H9 (cell line): Measurements from ENCODE around the gene GPC3. TPM values are rescaled to one million over a fixed set of nuclear protein-coding genes. Genes with fewer than 3 reads are reported as not detected.

Experiments
- DNase-seq: peaks from one replicate; pipeline ENCODE4 v3.0.0-alpha.2; 2017
- H2AFZ ChIP-seq: one replicate; pipeline ENCODE4 v1.6.1; 2013; ENCODE audit warnings: mild to moderate bottlenecking, low read length, control low read depth, moderate library complexity
- H2AK5ac ChIP-seq: 2 replicates; pipeline ENCODE4 v1.6.1; 2013; ENCODE audit warnings: low read length, control low read depth, mixed read lengths; ENCODE audit not compliant: insufficient read length
- H2BK120ac ChIP-seq: one replicate; pipeline ENCODE4 v1.6.1; 2013; ENCODE audit warnings: low read depth, mild to moderate bottlenecking, low read length, control low read depth, inconsistent platforms; ENCODE audit not compliant: poor library complexity, severe bottlenecking
- H2BK12ac ChIP-seq: 2 replicates; pipeline ENCODE4 v1.6.1; 2013; ENCODE audit warnings: low read length, control low read depth, mixed read lengths, low read depth; ENCODE audit not compliant: insufficient read length
- H2BK15ac ChIP-seq: 2 replicates; pipeline ENCODE4 v1.6.1; 2013; ENCODE audit warnings: low read depth, low read length, control low read depth
- H2BK20ac ChIP-seq: one replicate; pipeline ENCODE4 v1.6.1; 2013; ENCODE audit warnings: low read depth, mild to moderate bottlenecking, low read length, control low read depth, inconsistent platforms; ENCODE audit not compliant: poor library complexity, severe bottlenecking
- H2BK5ac ChIP-seq: 2 replicates; pipeline ENCODE4 v1.6.1; 2013; ENCODE audit warnings: low read length, control low read depth, mixed read lengths; ENCODE audit not compliant: insufficient read length
- H3K14ac ChIP-seq: 2 replicates; pipeline ENCODE4 v1.6.1; 2013; ENCODE audit warnings: low read length, control low read depth; ENCODE audit not compliant: insufficient read depth
- H3K18ac ChIP-seq: 2 replicates; pipeline ENCODE4 v1.6.1; 2013; ENCODE audit warnings: low read depth, mild to moderate bottlenecking, mixed read lengths, low read length, control low read depth; ENCODE audit not compliant: insufficient read length
- H3K23ac ChIP-seq: 2 replicates; pipeline ENCODE4 v1.6.1; 2013; ENCODE audit warnings: low read length, control low read depth, mixed read lengths, low read depth; ENCODE audit not compliant: insufficient read length
- H3K23me2 ChIP-seq: 2 replicates; pipeline ENCODE4 v1.6.1; 2013; ENCODE audit warnings: low read depth, mild to moderate bottlenecking, mixed read lengths, low read length, control low read depth; ENCODE audit not compliant: insufficient read length, poor library complexity, severe bottlenecking
- H3K27ac ChIP-seq: 2 replicates; pipeline ENCODE4 v1.5.1; 2013; ENCODE audit warnings: low read length, control low read depth, mixed read lengths, low read depth; ENCODE audit not compliant: insufficient read length
- H3K27me3 ChIP-seq: 2 replicates; pipeline ENCODE4 v1.6.1; 2013; ENCODE audit warnings: low read length, control low read depth, inconsistent platforms; ENCODE audit not compliant: insufficient read depth
- H3K4ac ChIP-seq: 2 replicates; pipeline ENCODE4 v1.6.1; 2013; ENCODE audit warnings: low read depth, mild to moderate bottlenecking, control low read depth, inconsistent platforms, low read length, moderate library complexity
- H3K4me1 ChIP-seq: 2 replicates; pipeline ENCODE4 v1.6.1; 2013; ENCODE audit warnings: low read length, control low read depth, inconsistent platforms; ENCODE audit not compliant: insufficient read depth
- H3K4me2 ChIP-seq: 2 replicates; pipeline ENCODE4 v1.6.1; 2013; ENCODE audit warnings: low read length, control low read depth, mixed read lengths; ENCODE audit not compliant: insufficient read length, insufficient read depth
- H3K56ac ChIP-seq: 2 replicates; pipeline ENCODE4 v1.6.1; 2013; ENCODE audit warnings: low read depth, mild to moderate bottlenecking, mixed read lengths, low read length, control low read depth; ENCODE audit not compliant: insufficient read length
- H3K79me1 ChIP-seq: 2 replicates; pipeline ENCODE4 v1.6.1; 2013; ENCODE audit warnings: low read depth, mild to moderate bottlenecking, moderate library complexity, low read length, control low read depth, inconsistent platforms; ENCODE audit not compliant: insufficient read depth, poor library complexity, severe bottlenecking
- H3K79me2 ChIP-seq: 2 replicates; pipeline ENCODE4 v1.6.1; 2013; ENCODE audit warnings: low read length, control low read depth, inconsistent platforms; ENCODE audit not compliant: insufficient read depth
- H3K9ac ChIP-seq: 2 replicates; pipeline ENCODE4 v1.6.1; 2013; ENCODE audit warnings: low read length, control low read depth, mixed read lengths; ENCODE audit not compliant: insufficient read length; ENCODE audit errors: extremely low read depth
- H3K9me3 ChIP-seq: one replicate; pipeline ENCODE4 v1.6.1; 2013; ENCODE audit warnings: low read depth, low read length, inconsistent platforms; ENCODE audit not compliant: control insufficient read depth
- H3T11ph ChIP-seq: one replicate; pipeline ENCODE4 v1.6.1; 2013; ENCODE audit warnings: mild to moderate bottlenecking, low read length, control low read depth, inconsistent platforms
- H4K20me1 ChIP-seq: one replicate; pipeline ENCODE4 v1.6.1; 2013; ENCODE audit not compliant: control insufficient read depth, insufficient read length, insufficient read depth
- H4K5ac ChIP-seq: 2 replicates; pipeline ENCODE4 v1.6.1; 2013; ENCODE audit warnings: low read depth, mild to moderate bottlenecking, mixed read lengths, low read length, control low read depth; ENCODE audit not compliant: insufficient read length
- H4K8ac ChIP-seq: replicated peaks from 2 replicates; pipeline ENCODE4 v1.6.1; 2013; ENCODE audit warnings: low read length, control low read depth, mixed read lengths, low read depth; ENCODE audit not compliant: insufficient read length
- H4K91ac ChIP-seq: 2 replicates; pipeline ENCODE4 v1.6.1; 2013; ENCODE audit warnings: low read depth, mild to moderate bottlenecking, moderate library complexity, mixed read lengths, low read length, control low read depth; ENCODE audit not compliant: insufficient read length
- H3K27ac Mint-ChIP-seq, 3 experiments: 2 replicates in 2 of 3; 3 replicates in 1 of 3; pipeline ENCODE4 v1.8.0; 2020 to 2021; ENCODE audit warnings: mixed read lengths in 3 of 3, mild to moderate bottlenecking in 1 of 3, moderate library complexity in 1 of 3
- H3K27me3 Mint-ChIP-seq: 2 replicates; pipeline ENCODE4 v1.8.0; 2021; ENCODE audit warnings: low read depth, mild to moderate bottlenecking, moderate library complexity, mixed read lengths
- H3K36me3 Mint-ChIP-seq, 3 experiments: 2 replicates in 2 of 3; 3 replicates in 1 of 3; pipeline ENCODE4 v1.8.0; 2020 to 2021; ENCODE audit warnings: low read depth in 3 of 3, mixed read lengths in 3 of 3; ENCODE audit not compliant: insufficient read depth in 1 of 3
- H3K4me1 Mint-ChIP-seq, 2 experiments: 2 replicates each; pipeline ENCODE4 v1.8.0; 2020; ENCODE audit warnings: mixed read lengths in 2 of 2
- H3K4me3 Mint-ChIP-seq, 2 experiments: 2 replicates in 1 of 2; 3 replicates in 1 of 2; pipeline ENCODE4 v1.8.0; 2020 to 2021; ENCODE audit warnings: mild to moderate bottlenecking in 2 of 2, mixed read lengths in 2 of 2, moderate library complexity in 1 of 2
- H3K9me3 Mint-ChIP-seq, 2 experiments: 2 replicates in 1 of 2; 3 replicates in 1 of 2; pipeline ENCODE4 v1.8.0; 2020; ENCODE audit warnings: mild to moderate bottlenecking in 2 of 2, mixed read lengths in 2 of 2, moderate library complexity in 1 of 2
- WGBS: extraction: QIAGEN DNeasy Blood & Tissue Kit; methylation state at CpG from one replicate; pipeline ENCODE4 v1.1.7; 2013; ENCODE audit warnings: missing lambda C conversion rate, low lambda C conversion rate, mixed read lengths; ENCODE audit not compliant: insufficient read length; ENCODE audit errors: extremely low coverage; 5-methylcytosine and 5-hydroxymethylcytosine counted together
- total RNA-seq: library from RNA; stranded (reverse); gene quantifications from 2 replicates; pipeline ENCODE4 v1.2.1, GENCODE V29; 2021
- TF ChIP-seq, protein P1 (sequence below): fragments of 200-600 bp; sonication (generic); conservative IDR thresholded peaks from 3 replicates; pipeline ENCODE4 v1.8.0; 2021; ENCODE audit warnings: antibody characterized with exemption, mild to moderate bottlenecking

Gene GPC3
- total RNA-seq, 1 experiment from 2014 or later: 108 TPM

DNA sequence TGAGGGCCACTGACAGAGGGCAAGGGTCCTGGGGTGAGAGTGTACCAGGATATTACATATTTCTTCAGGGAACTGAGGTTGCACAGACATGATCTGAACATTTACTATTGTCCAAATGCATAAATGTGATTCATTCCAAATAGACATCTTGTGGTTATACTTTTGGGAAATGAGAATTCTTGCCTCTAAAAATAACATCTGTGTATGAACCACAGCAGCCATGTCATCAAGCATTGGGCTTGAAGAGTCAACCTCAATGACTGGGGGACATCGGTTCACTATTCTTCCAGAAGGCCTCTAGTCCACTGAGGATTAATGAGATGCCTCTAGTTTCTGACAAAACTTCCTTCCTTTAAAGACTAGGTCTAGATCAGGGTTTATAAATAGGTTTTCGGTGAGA is 377.0 kb downstream of the GPC3 start:
- no peaks in the 10 kb centered on the region for H3K4me1 ChIP-seq
- H3K9ac ChIP-seq: no peak overlapping the region
- no peak overlapping the region for H3K27ac ChIP-seq
- no CpG with 5 or more reads among the region's 2 CpGs for WGBS
- H4K20me1 ChIP-seq: no peaks in the 10 kb centered on the region
- no peak overlapping the region for H2BK12ac ChIP-seq
- no peak overlapping the region for H3K4me2 ChIP-seq
- H4K91ac ChIP-seq: no peak overlapping the region
- H4K5ac ChIP-seq: no peak overlapping the region
- no peak overlapping the region for H2BK120ac ChIP-seq
- H3K4me1 Mint-ChIP-seq: peaks cover 13% of the 10 kb centered on the region in 2 experiments
- H3K79me2 ChIP-seq: no peaks in the 10 kb centered on the region
- peaks cover 0 to 6% (median 0%) of the 10 kb centered on the region in 3 experiments; a peak in 3 of 7 replicates for H3K36me3 Mint-ChIP-seq
- H3K9me3 ChIP-seq: no peaks in the 10 kb centered on the region
- H3K14ac ChIP-seq: no peak overlapping the region
- no peak overlapping the region for H2BK20ac ChIP-seq
- H3K27me3 ChIP-seq: no peaks in the 10 kb centered on the region
- no peak for DNase-seq
- H2BK15ac ChIP-seq: no peak overlapping the region
- H3K23ac ChIP-seq: no peak overlapping the region
- H3K4me3 Mint-ChIP-seq: no peak overlapping the region
- H3K27me3 Mint-ChIP-seq: no peaks in the 10 kb centered on the region
- peaks cover 0 to 2% of the 10 kb centered on the region in 2 experiments; a peak in 2 of 5 replicates for H3K9me3 Mint-ChIP-seq
- no peak overlapping the region for H3T11ph ChIP-seq
- no peak overlapping the region; a peak in 1 of 7 replicates for H3K27ac Mint-ChIP-seq
- no peaks in the 10 kb centered on the region for H3K79me1 ChIP-seq
- H2AK5ac ChIP-seq: no peak overlapping the region
- TF ChIP-seq, protein P1, sequence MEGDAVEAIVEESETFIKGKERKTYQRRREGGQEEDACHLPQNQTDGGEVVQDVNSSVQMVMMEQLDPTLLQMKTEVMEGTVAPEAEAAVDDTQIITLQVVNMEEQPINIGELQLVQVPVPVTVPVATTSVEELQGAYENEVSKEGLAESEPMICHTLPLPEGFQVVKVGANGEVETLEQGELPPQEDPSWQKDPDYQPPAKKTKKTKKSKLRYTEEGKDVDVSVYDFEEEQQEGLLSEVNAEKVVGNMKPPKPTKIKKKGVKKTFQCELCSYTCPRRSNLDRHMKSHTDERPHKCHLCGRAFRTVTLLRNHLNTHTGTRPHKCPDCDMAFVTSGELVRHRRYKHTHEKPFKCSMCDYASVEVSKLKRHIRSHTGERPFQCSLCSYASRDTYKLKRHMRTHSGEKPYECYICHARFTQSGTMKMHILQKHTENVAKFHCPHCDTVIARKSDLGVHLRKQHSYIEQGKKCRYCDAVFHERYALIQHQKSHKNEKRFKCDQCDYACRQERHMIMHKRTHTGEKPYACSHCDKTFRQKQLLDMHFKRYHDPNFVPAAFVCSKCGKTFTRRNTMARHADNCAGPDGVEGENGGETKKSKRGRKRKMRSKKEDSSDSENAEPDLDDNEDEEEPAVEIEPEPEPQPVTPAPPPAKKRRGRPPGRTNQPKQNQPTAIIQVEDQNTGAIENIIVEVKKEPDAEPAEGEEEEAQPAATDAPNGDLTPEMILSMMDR: no peak
- H2BK5ac ChIP-seq: no peak overlapping the region
- no peak overlapping the region for H4K8ac ChIP-seq
- no peaks in the 10 kb centered on the region for H3K23me2 ChIP-seq
- no peak overlapping the region for H3K56ac ChIP-seq
- H3K4ac ChIP-seq: no peak overlapping the region
- no peak overlapping the region for H2AFZ ChIP-seq
- H3K18ac ChIP-seq: no peak overlapping the region
